Endometrium (tissue), 2 donors: ENCODE results near the gene RHOG.
"Not testable (repeated sequence)": the region's sequence is repeated elsewhere in the genome, so short reads cannot be mapped to it uniquely, and the experiment has no call there.

ENCODE experiments used
- FAIRE-seq: peaks from 2 replicates; lab custom pipeline; 2012; peaks lifted over from hg19 to GRCh38; lab: Jason Lieb, UNC
- donor health status: control.
- donor health status: control.

Gene RHOG

GRCh38 chr11:3840870-3841425 lies at the start of gene RHOG:
Gene RHOG, minus strand, starts transcription at chr11:3840959. Its CDS starts 12,821 bp downstream, at chr11:3828138.
- no peak for FAIRE-seq

GRCh38 chr11:3890014-3890413 lies 49.3 kb upstream of the RHOG start:
- FAIRE-seq, result no peak

GRCh38 chr11:3888876-3889275 lies 48.1 kb upstream of the RHOG start:
- FAIRE-seq, result no peak

- FAIRE-seq, result no peak
These were observed 46.2 kb upstream of the RHOG start for GRCh38 chr11:3886985-3887384.

- FAIRE-seq, result no peak
These were observed 45.1 kb upstream of the RHOG start for GRCh38 chr11:3885855-3886254.

- FAIRE-seq, result no peak
These were observed 41.9 kb upstream of the RHOG start for GRCh38 chr11:3882655-3883054.

- no peak for FAIRE-seq
These were observed 40.0 kb upstream of the RHOG start for GRCh38 chr11:3880724-3881123.

GRCh38 chr11:3879967-3880542 lies 39.3 kb upstream of the RHOG start:
- FAIRE-seq, result no peak

- FAIRE-seq, result no peak
These were observed 38.6 kb upstream of the RHOG start for GRCh38 chr11:3879216-3879966.

GRCh38 chr11:3878258-3878584 lies 37.5 kb upstream of the RHOG start:
- no peak for FAIRE-seq

- no peak for FAIRE-seq
These were observed 36.9 kb upstream of the RHOG start for GRCh38 chr11:3877364-3878257.

- FAIRE-seq, result no peak
These were observed 35.9 kb upstream of the RHOG start for GRCh38 chr11:3876613-3877012.

GRCh38 chr11:3873712-3874349 lies 33.1 kb upstream of the RHOG start:
- no peak for FAIRE-seq

- FAIRE-seq, result no peak
These were observed 26.7 kb upstream of the RHOG start for GRCh38 chr11:3867209-3868091.

- no peak for FAIRE-seq
These were observed 26.1 kb upstream of the RHOG start for GRCh38 chr11:3866836-3867208.

GRCh38 chr11:3866206-3866605 lies 25.4 kb upstream of the RHOG start:
- no peak for FAIRE-seq

GRCh38 chr11:3865388-3866193 lies 24.8 kb upstream of the RHOG start:
- no peak for FAIRE-seq

- no peak for FAIRE-seq
These were observed 20.9 kb upstream of the RHOG start for GRCh38 chr11:3861683-3862082.

GRCh38 chr11:3860898-3861393 lies 20.2 kb upstream of the RHOG start:
- not testable (repeated sequence) for FAIRE-seq

- FAIRE-seq, result no peak
These were observed 19.6 kb upstream of the RHOG start for GRCh38 chr11:3860375-3860774.
